Measurements from ENCODE around the gene DHDDS.

Gene DHDDS

DNA sequence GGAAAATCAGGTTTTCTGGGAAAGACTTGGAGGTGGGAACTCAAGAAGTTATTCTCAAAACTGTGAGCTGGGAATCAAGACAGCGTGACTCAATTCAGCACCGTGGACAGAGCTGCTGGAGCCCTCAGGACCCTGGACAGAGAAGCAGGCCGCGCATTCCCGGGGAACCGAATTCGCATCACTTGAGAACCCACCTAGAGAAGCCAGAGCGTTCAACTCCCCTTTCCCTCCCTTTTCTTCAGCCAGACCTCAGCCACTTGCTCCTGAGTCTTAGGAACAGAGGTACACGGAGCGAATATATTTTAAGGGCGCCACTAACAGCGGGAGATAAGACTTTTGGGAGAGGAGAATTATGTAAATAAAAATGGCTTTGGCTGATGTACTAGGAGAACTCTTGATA lies 23.5 kb upstream of the DHDDS start:
- CTCF ChIA-PET, result interaction anchor here (0.5 to 4.8 kb wide), 2 partner anchors 8 to 26 kb away, joined by 3 to 39 read pairs; no protein-coding TSS in a partner anchor

DNA sequence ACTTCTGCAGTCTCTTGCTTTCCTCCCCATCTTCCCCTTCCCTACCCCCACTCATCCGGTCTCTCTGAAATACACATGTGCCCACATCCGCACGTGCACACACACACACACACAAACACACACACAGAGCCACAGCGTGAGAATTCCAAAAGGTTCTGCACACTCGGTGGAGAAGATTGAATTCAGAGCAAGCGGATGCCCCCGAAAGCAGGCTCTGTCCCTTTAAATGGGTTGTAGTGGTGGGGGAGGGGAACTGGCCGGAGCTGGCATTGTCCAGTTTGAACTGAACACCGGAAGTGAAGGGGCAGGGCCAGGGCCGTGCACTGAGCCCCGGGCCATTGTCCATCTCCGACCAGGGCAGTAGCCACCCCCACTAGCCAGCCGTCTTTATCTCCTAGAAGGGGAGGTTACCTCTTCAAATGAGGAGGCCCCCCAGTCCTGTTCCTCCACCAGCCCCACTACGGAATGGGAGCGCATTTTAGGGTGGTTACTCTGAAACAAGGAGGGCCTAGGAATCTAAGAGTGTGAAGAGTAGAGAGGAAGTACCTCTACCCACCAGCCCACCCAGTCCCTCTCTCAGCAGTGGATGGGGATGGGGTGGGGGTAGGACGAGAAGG lies 22.8 kb upstream of the DHDDS start:
- H3K9me3 ChIP-seq (ENCODE audit: control insufficient read depth, insufficient read depth, low read depth, low read length), result no peaks in the 10 kb centered on the region
- no peaks in the 10 kb centered on the region for H3K4me1 ChIP-seq (ENCODE audit: control insufficient read depth, insufficient read depth, low read length)
- CTCF ChIA-PET, result interaction anchor here (0.5 to 4.8 kb wide), 2 partner anchors 8 to 27 kb away, joined by 3 to 39 read pairs; no protein-coding TSS in a partner anchor
- H3K36me3 ChIP-seq (ENCODE audit: control insufficient read depth in 2 of 2, insufficient read depth in 1 of 2, low read length in 2 of 2), result no peaks in the 10 kb centered on the region
- H3K27ac ChIP-seq (ENCODE audit: extremely low read depth, low read depth, low read length), result no peak overlapping the region
- POLR2A ChIA-PET, result interaction anchor here (0.7 to 1.0 kb wide), 2 partner anchors 23 to 29 kb away, joined by 3 to 7 read pairs; partner anchors contain the start of gene DHDDS
- H3K4me3 ChIP-seq (ENCODE audit: low read depth, low read length), result no peak overlapping the region
- TF ChIP-seq ZBTB49 (tag by site-specific recombination; IDR thresholded peaks at IDR 0.05; ENCODE audit: low read depth) (no peak), ZNF169 (tag by site-specific recombination; IDR thresholded peaks at IDR 0.05) (no peak), OSR2 (tag by site-specific recombination; IDR thresholded peaks at IDR 0.05) (no peak), ZNF76 (tag by site-specific recombination; IDR thresholded peaks at IDR 0.05; ENCODE audit: borderline replicate concordance, low read depth) (no peak)
- TF ChIP-seq, protein P1, sequence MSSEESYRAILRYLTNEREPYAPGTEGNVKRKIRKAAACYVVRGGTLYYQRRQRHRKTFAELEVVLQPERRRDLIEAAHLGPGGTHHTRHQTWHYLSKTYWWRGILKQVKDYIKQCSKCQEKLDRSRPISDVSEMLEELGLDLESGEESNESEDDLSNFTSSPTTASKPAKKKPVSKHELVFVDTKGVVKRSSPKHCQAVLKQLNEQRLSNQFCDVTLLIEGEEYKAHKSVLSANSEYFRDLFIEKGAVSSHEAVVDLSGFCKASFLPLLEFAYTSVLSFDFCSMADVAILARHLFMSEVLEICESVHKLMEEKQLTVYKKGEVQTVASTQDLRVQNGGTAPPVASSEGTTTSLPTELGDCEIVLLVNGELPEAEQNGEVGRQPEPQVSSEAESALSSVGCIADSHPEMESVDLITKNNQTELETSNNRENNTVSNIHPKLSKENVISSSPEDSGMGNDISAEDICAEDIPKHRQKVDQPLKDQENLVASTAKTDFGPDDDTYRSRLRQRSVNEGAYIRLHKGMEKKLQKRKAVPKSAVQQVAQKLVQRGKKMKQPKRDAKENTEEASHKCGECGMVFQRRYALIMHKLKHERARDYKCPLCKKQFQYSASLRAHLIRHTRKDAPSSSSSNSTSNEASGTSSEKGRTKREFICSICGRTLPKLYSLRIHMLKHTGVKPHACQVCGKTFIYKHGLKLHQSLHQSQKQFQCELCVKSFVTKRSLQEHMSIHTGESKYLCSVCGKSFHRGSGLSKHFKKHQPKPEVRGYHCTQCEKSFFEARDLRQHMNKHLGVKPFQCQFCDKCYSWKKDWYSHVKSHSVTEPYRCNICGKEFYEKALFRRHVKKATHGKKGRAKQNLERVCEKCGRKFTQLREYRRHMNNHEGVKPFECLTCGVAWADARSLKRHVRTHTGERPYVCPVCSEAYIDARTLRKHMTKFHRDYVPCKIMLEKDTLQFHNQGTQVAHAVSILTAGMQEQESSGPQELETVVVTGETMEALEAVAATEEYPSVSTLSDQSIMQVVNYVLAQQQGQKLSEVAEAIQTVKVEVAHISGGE (tag by site-specific recombination; conservative IDR thresholded peaks at IDR 0.05; ENCODE audit: low read depth), result no peak

More for the DNA sequence above, 23.5 kb upstream of the DHDDS start:
- no peaks in the 10 kb centered on the region for H3K9me3 ChIP-seq (ENCODE audit: control insufficient read depth, insufficient read depth, low read depth, low read length)
- no peaks in the 10 kb centered on the region for H3K4me1 ChIP-seq (ENCODE audit: control insufficient read depth, insufficient read depth, low read length)
- no peak overlapping the region for H3K4me3 ChIP-seq (ENCODE audit: low read depth, low read length)
- no peaks in the 10 kb centered on the region for H3K36me3 ChIP-seq (ENCODE audit: control insufficient read depth in 2 of 2, insufficient read depth in 1 of 2, low read length in 2 of 2)
- H3K27ac ChIP-seq (ENCODE audit: extremely low read depth, low read depth, low read length), result no peak overlapping the region
- POLR2A ChIA-PET, result interaction anchor here (1.0 kb wide), 1 partner anchor 24 kb away, joined by 7 read pairs; the partner anchor contains the start of gene DHDDS
- TF ChIP-seq ZNF26 (tag by site-specific recombination; IDR thresholded peaks at IDR 0.05), result no peak
- peak; percentile 97 for TF ChIP-seq HOXD13 (CRISPR knock-in tag; IDR thresholded peaks at IDR 0.05; ENCODE audit: borderline replicate concordance)
- TF ChIP-seq MEIS1 (CRISPR knock-in tag; IDR thresholded peaks at IDR 0.05; ENCODE audit: borderline replicate concordance), result peak; percentile 94
- TF ChIP-seq ZNF112 (tag by site-specific recombination; IDR thresholded peaks at IDR 0.05), result no peak
- TF ChIP-seq ZNF501 (tag by site-specific recombination; IDR thresholded peaks at IDR 0.05), result 0 out of 2 replicates have a peak, but pooled peaks have one; percentile 24
- 0 out of 2 replicates have a peak, but pooled peaks have one; percentile 15 for TF ChIP-seq KLF8 (tag by site-specific recombination; IDR thresholded peaks at IDR 0.05)
- TF ChIP-seq PBX3 (CRISPR knock-in tag; IDR thresholded peaks at IDR 0.05), result peak; percentile 98
- TF ChIP-seq ZNF621 (tag by site-specific recombination; IDR thresholded peaks at IDR 0.05), result no peak
- TF ChIP-seq ZSCAN30 (tag by site-specific recombination; IDR thresholded peaks at IDR 0.05), result 0 out of 2 replicates have a peak, but pooled peaks have one; percentile 48
- TF ChIP-seq, protein P2, sequence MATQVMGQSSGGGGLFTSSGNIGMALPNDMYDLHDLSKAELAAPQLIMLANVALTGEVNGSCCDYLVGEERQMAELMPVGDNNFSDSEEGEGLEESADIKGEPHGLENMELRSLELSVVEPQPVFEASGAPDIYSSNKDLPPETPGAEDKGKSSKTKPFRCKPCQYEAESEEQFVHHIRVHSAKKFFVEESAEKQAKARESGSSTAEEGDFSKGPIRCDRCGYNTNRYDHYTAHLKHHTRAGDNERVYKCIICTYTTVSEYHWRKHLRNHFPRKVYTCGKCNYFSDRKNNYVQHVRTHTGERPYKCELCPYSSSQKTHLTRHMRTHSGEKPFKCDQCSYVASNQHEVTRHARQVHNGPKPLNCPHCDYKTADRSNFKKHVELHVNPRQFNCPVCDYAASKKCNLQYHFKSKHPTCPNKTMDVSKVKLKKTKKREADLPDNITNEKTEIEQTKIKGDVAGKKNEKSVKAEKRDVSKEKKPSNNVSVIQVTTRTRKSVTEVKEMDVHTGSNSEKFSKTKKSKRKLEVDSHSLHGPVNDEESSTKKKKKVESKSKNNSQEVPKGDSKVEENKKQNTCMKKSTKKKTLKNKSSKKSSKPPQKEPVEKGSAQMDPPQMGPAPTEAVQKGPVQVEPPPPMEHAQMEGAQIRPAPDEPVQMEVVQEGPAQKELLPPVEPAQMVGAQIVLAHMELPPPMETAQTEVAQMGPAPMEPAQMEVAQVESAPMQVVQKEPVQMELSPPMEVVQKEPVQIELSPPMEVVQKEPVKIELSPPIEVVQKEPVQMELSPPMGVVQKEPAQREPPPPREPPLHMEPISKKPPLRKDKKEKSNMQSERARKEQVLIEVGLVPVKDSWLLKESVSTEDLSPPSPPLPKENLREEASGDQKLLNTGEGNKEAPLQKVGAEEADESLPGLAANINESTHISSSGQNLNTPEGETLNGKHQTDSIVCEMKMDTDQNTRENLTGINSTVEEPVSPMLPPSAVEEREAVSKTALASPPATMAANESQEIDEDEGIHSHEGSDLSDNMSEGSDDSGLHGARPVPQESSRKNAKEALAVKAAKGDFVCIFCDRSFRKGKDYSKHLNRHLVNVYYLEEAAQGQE (tag by site-specific recombination; IDR thresholded peaks at IDR 0.05), result peak; percentile 100
- TF ChIP-seq IKZF3 (tag by site-specific recombination; IDR thresholded peaks at IDR 0.05), result 0 out of 2 replicates have a peak, but pooled peaks have one; percentile 25
- peak; percentile 39 for TF ChIP-seq ZBTB26 (tag by site-specific recombination; optimal IDR thresholded peaks at IDR 0.05)
- TF ChIP-seq HOXC10 (CRISPR knock-in tag; IDR thresholded peaks at IDR 0.05), result peak; percentile 98
- peak; percentile 95 for TF ChIP-seq HOXA7 (CRISPR knock-in tag; IDR thresholded peaks at IDR 0.05; ENCODE audit: borderline replicate concordance)
- TF ChIP-seq ZNF660 (tag by site-specific recombination; IDR thresholded peaks at IDR 0.05), result 0 out of 2 replicates have a peak, but pooled peaks have one; percentile 23
- TF ChIP-seq ZNF426 (tag by site-specific recombination; IDR thresholded peaks at IDR 0.05), result no peak

Measured in HEK293 (cell line).